Measurements from ENCODE around the gene INKA1.

GRCh38 chr3:49775538-49775937, 27.5 kb upstream of the INKA1 start:
- TF ChIP-seq CTCF (IDR thresholded peaks at IDR 0.05) (no peak), POLR2A (IDR thresholded peaks at IDR 0.05) (no peak)

Data from tibial nerve (tissue), 3 donors.